HCT116 (cell line): ENCODE results near the gene SHISA8. TPM values are rescaled to one million over a fixed set of nuclear protein-coding genes. Genes with fewer than 3 reads are reported as not detected.

ENCODE experiments used
- ATAC-seq: fragments of 200-7000 bp; cut with Tn5 transposase; 2 replicates; pipeline ENCODE4 v1.9.1; 2020; ENCODE audit warnings: mild to moderate bottlenecking, moderate library complexity
- BruUV-seq: library from RNA; stranded (reverse); fragments of 400-500 nt; replicated peaks from 2 replicates; lab custom pipeline; 2021; lab: Mats Ljungman, UMichigan
- CTCF ChIA-PET: fragments of 300-600 bp; sonication (Branson Sonifier 250); formaldehyde crosslinking; loops from one replicate; lab custom pipeline; 2021; ENCODE audit warnings: antibody characterized with exemption; lab: Charles Lee
- POLR2A ChIA-PET: fragments of 300-600, 350-600 bp; sonication (Branson Sonifier 250); formaldehyde crosslinking; loops from one replicate; lab custom pipeline; 2021; ENCODE audit warnings: antibody characterized with exemption; lab: Charles Lee
- RAD21 ChIA-PET, 2 experiments: fragments of 300-600 bp; sonication (Branson Sonifier 250); formaldehyde crosslinking; loops; one replicate each; lab custom pipeline; 2023; ENCODE audit warnings: low total read pairs in 2 of 2; ENCODE audit not compliant: uncharacterized antibody in 2 of 2, unreplicated experiment in 2 of 2, low non-redundant PET in 1 of 2; lab: Charles Lee
- DNase-seq: peaks from one replicate; pipeline ENCODE4 v3.0.0-alpha.2; 2010; ENCODE audit warnings: low read depth, low spot score
- H2AFZ ChIP-seq: fragments of 200-600 bp; shearing (Covaris generic), sonication (generic); 2 replicates; pipeline ENCODE4 v1.6.1; 2017; ENCODE audit warnings: low read depth, mixed run types, mixed read lengths, antibody characterized with exemption, low read length; ENCODE audit not compliant: poor library complexity, severe bottlenecking
- H3K27ac ChIP-seq: 2 replicates; pipeline ENCODE4 v1.5.1; 2012; ENCODE audit warnings: low read depth, low read length
- H3K27me3 ChIP-seq: fragments of 200-600 bp; sonication (generic); 2 replicates; pipeline ENCODE4 v1.6.1; 2016; ENCODE audit warnings: mixed run types, low read length, mixed read lengths; ENCODE audit not compliant: insufficient read depth
- H3K36me3 ChIP-seq, 2 experiments: fragments of 200-500 bp in 1 of 2; fragments of 200-600 bp in 1 of 2; sonication (Bioruptor generic) in 1 of 2; sonication (generic) in 1 of 2; 2 replicates each; pipeline versions ENCODE4 v1.5.1 to v1.6.1; 2014 to 2016; ENCODE audit warnings: low read length in 2 of 2, inconsistent platforms in 1 of 2, mixed read lengths in 1 of 2, mixed run types in 1 of 2; ENCODE audit not compliant: insufficient read depth in 2 of 2, control insufficient read depth in 1 of 2
- H3K4me1 ChIP-seq, 2 experiments: fragments of 200-600 bp in 1 of 2; sonication (generic) in 1 of 2; 2 replicates each; pipeline versions ENCODE4 v1.5.1 to v1.6.1; 2012 to 2017; ENCODE audit warnings: low read length in 2 of 2, inconsistent platforms in 1 of 2, mild to moderate bottlenecking in 1 of 2, mixed read lengths in 1 of 2, mixed run types in 1 of 2, moderate library complexity in 1 of 2; ENCODE audit not compliant: insufficient read depth in 2 of 2, control insufficient read depth in 1 of 2
- H3K4me2 ChIP-seq: fragments of 200-600 bp; sonication (generic); 2 replicates; pipeline ENCODE4 v1.6.1; 2017; ENCODE audit warnings: mixed run types, low read length, mixed read lengths
- H3K4me3 ChIP-seq, 2 experiments: fragments of 200-600 bp in 1 of 2; sonication (generic) in 1 of 2; replicated peaks in 1 of 2; 2 replicates each; pipeline ENCODE4 v1.5.1; 2011 to 2016; ENCODE audit warnings: low read length in 2 of 2, control low read depth in 1 of 2, low read depth in 1 of 2, mild to moderate bottlenecking in 1 of 2, mixed read lengths in 1 of 2, mixed run types in 1 of 2
- H3K79me2 ChIP-seq: fragments of 200-600 bp; sonication (generic); 2 replicates; pipeline ENCODE4 v1.6.1; 2017; ENCODE audit warnings: mild to moderate bottlenecking, mixed run types, low read length, moderate library complexity, mixed read lengths; ENCODE audit not compliant: insufficient read depth
- H3K9ac ChIP-seq: fragments of 200-600 bp; sonication (generic); 2 replicates; pipeline ENCODE4 v1.6.1; 2016; ENCODE audit warnings: low read length, mixed read lengths
- H3K9me2 ChIP-seq: fragments of 200-600 bp; sonication (generic), shearing (Covaris generic); 2 replicates; pipeline ENCODE4 v1.6.1; 2017; ENCODE audit warnings: mixed run types, mild to moderate bottlenecking, moderate library complexity; ENCODE audit not compliant: insufficient read depth
- H3K9me3 ChIP-seq, 2 experiments: fragments of 200-500 bp in 1 of 2; fragments of 200-600 bp in 1 of 2; sonication (Bioruptor generic) in 1 of 2; sonication (generic) in 1 of 2; 2 replicates each; pipeline ENCODE4 v1.6.1; 2014 to 2017; ENCODE audit warnings: low read length in 2 of 2, mixed read lengths in 2 of 2, inconsistent platforms in 1 of 2, low read depth in 1 of 2, mild to moderate bottlenecking in 1 of 2, mixed run types in 1 of 2, moderate library complexity in 1 of 2; ENCODE audit not compliant: control insufficient read depth in 1 of 2, insufficient read depth in 1 of 2
- H4K20me1 ChIP-seq: fragments of 200-600 bp; sonication (generic), shearing (Covaris generic); 2 replicates; pipeline ENCODE4 v1.6.1; 2017; ENCODE audit warnings: mixed run types, mild to moderate bottlenecking, moderate library complexity; ENCODE audit not compliant: insufficient read depth
- CBX3 ChIP-seq: IDR thresholded peaks from 2 replicates; pipeline ENCODE4 v1.6.1; 2012; ENCODE audit warnings: low read depth
- CEBPB ChIP-seq: IDR thresholded peaks from 2 replicates; pipeline ENCODE4 v1.6.1; 2012; ENCODE audit warnings: low read depth
- CTCF ChIP-seq, 3 experiments: fragments of 200-600 bp in 1 of 3; sonication (generic) in 1 of 3; IDR thresholded peaks in 2 of 3; conservative IDR thresholded peaks in 1 of 3; 2 replicates each; pipeline ENCODE4 v1.5.1; 2012 to 2017; ENCODE audit warnings: low read depth in 2 of 3, low read length in 2 of 3, antibody characterized with exemption in 1 of 3, borderline replicate concordance in 1 of 3, control low read depth in 1 of 3, mild to moderate bottlenecking in 1 of 3, mixed read lengths in 1 of 3, mixed run types in 1 of 3, moderate library complexity in 1 of 3; ENCODE audit not compliant: insufficient read depth in 1 of 3
- ELF1 ChIP-seq: IDR thresholded peaks from 2 replicates; pipeline ENCODE4 v1.6.1; 2012; ENCODE audit warnings: low read depth, borderline replicate concordance
- EZH2 ChIP-seq: fragments of 200-600 bp; sonication (generic); IDR thresholded peaks from 2 replicates; pipeline ENCODE4 v1.6.1; 2017; ENCODE audit warnings: antibody characterized with exemption, mixed run types
- POLR2A ChIP-seq: IDR thresholded peaks from 2 replicates; pipeline ENCODE4 v1.7.0; 2011; ENCODE audit warnings: borderline replicate concordance; ENCODE audit not compliant: insufficient read depth, insufficient read length; ENCODE audit errors: extremely low read depth
- POLR2AphosphoS5 ChIP-seq: IDR thresholded peaks from 2 replicates; pipeline ENCODE4 v1.6.1; 2011; ENCODE audit warnings: mild to moderate bottlenecking, low read depth, low read length, moderate library complexity
- RAD21 ChIP-seq: IDR thresholded peaks from 2 replicates; pipeline ENCODE4 v1.6.1; 2012; ENCODE audit warnings: low read depth, mild to moderate bottlenecking
- YY1 ChIP-seq: IDR thresholded peaks from 2 replicates; pipeline ENCODE4 v1.6.1; 2011; ENCODE audit warnings: low read length, low read depth, moderate library complexity, mild to moderate bottlenecking; ENCODE audit not compliant: insufficient replicate concordance; ENCODE audit errors: extremely low read depth
- intact Hi-C: fragments of 100-400 bp; cut with micrococcal nuclease; formaldehyde crosslinking; loops from 2 replicates; pipeline ENCODE4 v1.10.0; 2022
- total RNA-seq: library from RNA; stranded (reverse); gene quantifications from one replicate; pipeline ENCODE4 v1.2.1, GENCODE V29; 2021; ENCODE audit not compliant: unreplicated experiment
- TF ChIP-seq, protein P1 (sequence below): IDR thresholded peaks from 2 replicates; pipeline ENCODE4 v1.6.1; 2012; ENCODE audit warnings: low read depth
- TF ChIP-seq, protein P2 (sequence below): IDR thresholded peaks from 2 replicates; pipeline ENCODE4 v1.6.1; 2012

The SHISA8 gene
- total RNA-seq, 1 experiment from 2014 or later, result 13.9 TPM

- Histone ChIP-seq H3K9me2 (no peaks in the 10 kb centered on the region), H3K79me2 (no peaks in the 10 kb centered on the region), H3K27ac (no peak overlapping the region), H3K4me3 (no peak overlapping the region), H3K9me3 (no peaks in the 10 kb centered on the region), H4K20me1 (no peaks in the 10 kb centered on the region), H3K27me3 (no peaks in the 10 kb centered on the region), H2AFZ (no peak overlapping the region), H3K36me3 (no peaks in the 10 kb centered on the region), H3K4me1 (peaks cover 9 to 24% of the 10 kb centered on the region in 2 experiments; a peak in 3 of 4 replicates), H3K4me2 (no peak overlapping the region), H3K9ac (no peak overlapping the region)
- no peak for ATAC-seq
- TF ChIP-seq CEBPB (no peak), EZH2 (no peak), YY1 (no peak), POLR2A (no peak), POLR2AphosphoS5 (no peak), CTCF (IDR thresholded peaks at IDR 0.05 in 2 of 3, conservative IDR thresholded peaks at IDR 0.05 in 1 of 3; ENCODE audit: borderline replicate concordance in 1 of 3, insufficient read depth in 1 of 3, low read depth in 2 of 3, low read length in 2 of 3) (no peak), RAD21 (no peak), ELF1 (no peak), CBX3 (no peak)
- TF ChIP-seq, protein P1, sequence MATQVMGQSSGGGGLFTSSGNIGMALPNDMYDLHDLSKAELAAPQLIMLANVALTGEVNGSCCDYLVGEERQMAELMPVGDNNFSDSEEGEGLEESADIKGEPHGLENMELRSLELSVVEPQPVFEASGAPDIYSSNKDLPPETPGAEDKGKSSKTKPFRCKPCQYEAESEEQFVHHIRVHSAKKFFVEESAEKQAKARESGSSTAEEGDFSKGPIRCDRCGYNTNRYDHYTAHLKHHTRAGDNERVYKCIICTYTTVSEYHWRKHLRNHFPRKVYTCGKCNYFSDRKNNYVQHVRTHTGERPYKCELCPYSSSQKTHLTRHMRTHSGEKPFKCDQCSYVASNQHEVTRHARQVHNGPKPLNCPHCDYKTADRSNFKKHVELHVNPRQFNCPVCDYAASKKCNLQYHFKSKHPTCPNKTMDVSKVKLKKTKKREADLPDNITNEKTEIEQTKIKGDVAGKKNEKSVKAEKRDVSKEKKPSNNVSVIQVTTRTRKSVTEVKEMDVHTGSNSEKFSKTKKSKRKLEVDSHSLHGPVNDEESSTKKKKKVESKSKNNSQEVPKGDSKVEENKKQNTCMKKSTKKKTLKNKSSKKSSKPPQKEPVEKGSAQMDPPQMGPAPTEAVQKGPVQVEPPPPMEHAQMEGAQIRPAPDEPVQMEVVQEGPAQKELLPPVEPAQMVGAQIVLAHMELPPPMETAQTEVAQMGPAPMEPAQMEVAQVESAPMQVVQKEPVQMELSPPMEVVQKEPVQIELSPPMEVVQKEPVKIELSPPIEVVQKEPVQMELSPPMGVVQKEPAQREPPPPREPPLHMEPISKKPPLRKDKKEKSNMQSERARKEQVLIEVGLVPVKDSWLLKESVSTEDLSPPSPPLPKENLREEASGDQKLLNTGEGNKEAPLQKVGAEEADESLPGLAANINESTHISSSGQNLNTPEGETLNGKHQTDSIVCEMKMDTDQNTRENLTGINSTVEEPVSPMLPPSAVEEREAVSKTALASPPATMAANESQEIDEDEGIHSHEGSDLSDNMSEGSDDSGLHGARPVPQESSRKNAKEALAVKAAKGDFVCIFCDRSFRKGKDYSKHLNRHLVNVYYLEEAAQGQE, result no peak
- TF ChIP-seq, protein P2, sequence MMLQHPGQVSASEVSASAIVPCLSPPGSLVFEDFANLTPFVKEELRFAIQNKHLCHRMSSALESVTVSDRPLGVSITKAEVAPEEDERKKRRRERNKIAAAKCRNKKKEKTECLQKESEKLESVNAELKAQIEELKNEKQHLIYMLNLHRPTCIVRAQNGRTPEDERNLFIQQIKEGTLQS, result no peak
- RAD21 ChIA-PET, result no interaction called here
- POLR2A ChIA-PET, result interaction anchor here (0.7 kb wide), 1 partner anchor 14 kb away, joined by 3 read pairs; no protein-coding TSS in a partner anchor
- CTCF ChIA-PET, result no interaction called here
- intact Hi-C loops, result no loop called here
- no peak for DNase-seq
- BruUV-seq, result no TSS peak
Observed at GRCh38 chr22:41922328-41922727, 7.5 kb upstream of the SHISA8 start.
